GM21529 (cell line): Measurements from ENCODE around the gene DDX4.

ENCODE experiments used
- ATAC-seq: cut with Tn5 transposase; IDR thresholded peaks from one replicate; pipeline ENCODE4 v1.9.1; 2021; ENCODE audit not compliant: unreplicated experiment

Gene DDX4

GRCh38 chr5:55864606-55865541, 127.0 kb downstream of the DDX4 start:
- ATAC-seq: no peak

- no peak for ATAC-seq
These were observed 128.0 kb downstream of the DDX4 start for GRCh38 chr5:55865831-55866230.

GRCh38 chr5:55866485-55866884, 128.6 kb downstream of the DDX4 start:
- ATAC-seq: no peak
